ENCODE measurements around the gene SPTBN1.

The SPTBN1 gene

DNA sequence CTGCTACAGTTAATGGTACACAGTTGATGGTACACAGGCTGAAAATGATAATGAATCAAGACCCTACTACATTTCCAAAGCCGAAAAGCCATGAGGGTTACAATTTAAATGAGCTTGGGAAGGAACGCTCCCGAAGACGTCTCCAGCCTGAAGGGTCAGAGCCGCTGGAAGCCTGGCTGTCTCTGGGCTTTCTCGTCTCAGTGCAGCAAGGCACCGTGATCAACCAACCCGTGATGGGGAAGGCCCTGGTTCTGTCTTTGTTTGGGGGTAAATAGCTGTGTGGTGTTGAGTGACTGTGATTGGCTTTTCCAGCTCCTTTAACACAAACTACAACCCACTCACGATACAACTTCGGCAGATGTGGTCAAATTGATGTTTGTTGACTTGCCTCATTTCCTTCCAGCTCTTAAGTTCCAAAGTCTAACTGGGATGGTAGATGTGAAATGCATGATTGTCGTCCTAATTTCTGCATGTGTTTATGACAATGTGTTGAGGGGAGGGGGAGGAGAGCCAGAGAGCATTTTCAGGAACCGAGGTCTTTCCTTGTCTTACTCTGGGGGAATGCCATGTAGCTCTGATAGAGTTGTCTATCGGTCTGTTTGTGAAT is 207.4 kb downstream of the SPTBN1 start:
- DNase-seq, result no peak

DNA sequence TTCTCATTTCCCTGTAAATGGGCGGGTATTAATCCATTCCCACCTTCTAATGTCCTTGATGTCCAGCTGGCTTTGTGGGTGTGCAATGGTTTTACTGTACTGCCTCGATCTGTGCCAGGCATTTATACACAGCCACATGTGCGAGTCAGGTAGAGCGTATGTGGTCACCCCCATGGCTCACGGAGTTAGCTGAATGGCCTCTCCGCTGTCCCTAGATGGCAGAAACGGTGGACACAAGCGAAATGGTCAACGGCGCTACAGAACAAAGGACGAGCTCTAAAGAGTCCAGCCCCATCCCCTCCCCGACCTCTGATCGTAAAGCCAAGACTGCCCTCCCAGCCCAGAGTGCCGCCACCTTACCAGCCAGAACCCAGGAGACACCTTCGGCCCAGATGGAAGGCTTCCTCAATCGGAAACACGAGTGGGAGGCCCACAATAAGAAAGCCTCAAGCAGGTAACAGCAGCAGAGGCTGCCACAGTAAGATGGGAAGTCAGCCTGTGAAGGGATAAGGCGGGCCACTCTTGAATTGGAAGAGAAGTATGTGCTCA is 208.2 kb downstream of the SPTBN1 start:
- DNase-seq, result no peak

DNA sequence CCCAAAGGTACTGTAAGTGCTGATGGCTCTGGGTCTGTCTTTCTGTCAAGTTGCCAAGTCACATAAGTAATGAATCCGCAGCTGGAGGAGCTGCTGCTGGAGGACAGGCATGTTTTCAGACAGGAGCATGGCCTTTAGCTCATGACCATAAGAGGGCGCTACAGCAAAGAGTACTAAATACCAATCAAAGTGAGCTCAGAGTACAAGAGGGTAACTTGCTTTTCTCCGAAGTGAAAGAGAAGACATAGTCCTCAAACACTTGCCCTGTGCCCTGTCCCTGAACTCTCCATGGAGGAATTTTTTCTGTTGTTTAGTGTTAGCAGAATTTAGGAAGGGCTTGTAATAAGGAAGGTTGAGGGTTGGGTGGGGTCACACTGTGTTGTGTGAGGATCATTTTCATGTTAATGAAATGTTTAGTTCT is 209.3 kb downstream of the SPTBN1 start:
- DNase-seq, result no peak

DNA sequence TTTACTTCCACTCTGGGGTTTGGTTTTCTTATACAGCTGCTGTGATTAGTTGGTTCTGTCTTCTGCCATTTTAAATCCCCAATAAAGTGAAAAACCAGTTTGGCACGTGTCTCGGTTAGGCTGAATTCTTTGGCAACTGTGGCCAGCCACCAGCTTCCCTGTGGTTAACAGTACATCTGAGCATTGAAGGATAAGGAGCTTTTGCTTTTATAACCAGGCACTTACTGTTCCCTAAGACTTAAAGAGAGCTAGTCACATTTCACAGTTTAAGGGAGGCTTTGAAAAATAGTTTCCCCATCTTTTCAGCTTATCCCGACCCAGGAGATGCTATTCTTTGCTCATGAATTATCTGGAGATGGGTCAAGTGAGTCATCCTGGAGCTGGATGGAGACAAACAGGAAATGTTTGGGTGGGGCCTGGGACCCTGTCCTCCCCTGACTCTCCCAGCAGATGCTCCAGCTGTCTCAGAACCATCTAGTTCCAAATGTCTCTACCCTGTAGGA is 210.1 kb downstream of the SPTBN1 start:
- DNase-seq, result no peak

DNA sequence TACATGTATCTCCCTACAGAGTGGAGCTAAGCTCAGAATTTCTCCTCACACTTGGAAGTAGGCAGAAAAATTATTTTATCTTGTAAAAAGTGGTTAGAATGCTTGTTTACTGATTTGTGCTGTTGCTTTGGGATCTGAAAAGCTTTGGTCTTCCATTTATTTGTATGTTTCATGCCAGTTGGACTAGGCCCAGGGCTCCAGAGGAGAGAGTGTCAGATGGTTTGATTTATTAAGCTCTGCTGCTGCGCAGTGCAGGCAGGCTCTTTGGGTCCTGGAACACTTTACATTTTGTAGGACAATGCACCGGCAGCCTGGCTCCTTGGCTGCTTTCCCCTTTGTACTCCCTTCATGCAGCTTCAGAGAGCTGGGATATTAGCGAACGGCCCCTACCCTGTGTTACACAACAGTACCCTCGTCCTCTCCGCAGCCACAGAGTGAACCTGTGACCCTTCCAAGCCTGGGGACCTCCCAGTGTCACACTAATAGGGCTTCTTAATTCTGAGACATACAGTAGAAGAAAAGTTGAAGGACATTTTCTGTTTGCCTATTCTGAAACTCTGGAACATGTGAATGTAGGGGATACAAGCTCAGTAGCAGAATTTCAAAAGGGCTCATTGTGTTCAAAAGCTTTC is 210.6 kb downstream of the SPTBN1 start:
- DNase-seq, result no peak

DNA sequence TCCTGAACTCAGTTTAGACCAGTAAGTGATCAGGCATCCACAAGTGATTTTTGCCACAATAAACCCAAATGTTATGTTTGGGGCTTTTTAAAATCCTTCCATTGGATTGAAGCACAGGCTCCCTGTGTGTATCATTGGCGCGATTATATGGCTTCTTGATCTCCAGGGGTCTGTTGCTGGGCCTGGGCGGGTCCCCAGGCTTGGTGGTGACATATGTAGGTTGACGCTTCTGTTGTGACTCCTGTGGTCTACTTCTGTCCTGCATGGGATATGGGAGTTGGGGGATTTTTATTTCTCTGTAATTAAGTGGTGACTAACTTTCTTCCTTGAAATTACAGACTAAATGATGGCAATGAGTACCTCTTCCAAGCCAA is 211.1 kb downstream of the SPTBN1 start:
- no peak for DNase-seq

DNA sequence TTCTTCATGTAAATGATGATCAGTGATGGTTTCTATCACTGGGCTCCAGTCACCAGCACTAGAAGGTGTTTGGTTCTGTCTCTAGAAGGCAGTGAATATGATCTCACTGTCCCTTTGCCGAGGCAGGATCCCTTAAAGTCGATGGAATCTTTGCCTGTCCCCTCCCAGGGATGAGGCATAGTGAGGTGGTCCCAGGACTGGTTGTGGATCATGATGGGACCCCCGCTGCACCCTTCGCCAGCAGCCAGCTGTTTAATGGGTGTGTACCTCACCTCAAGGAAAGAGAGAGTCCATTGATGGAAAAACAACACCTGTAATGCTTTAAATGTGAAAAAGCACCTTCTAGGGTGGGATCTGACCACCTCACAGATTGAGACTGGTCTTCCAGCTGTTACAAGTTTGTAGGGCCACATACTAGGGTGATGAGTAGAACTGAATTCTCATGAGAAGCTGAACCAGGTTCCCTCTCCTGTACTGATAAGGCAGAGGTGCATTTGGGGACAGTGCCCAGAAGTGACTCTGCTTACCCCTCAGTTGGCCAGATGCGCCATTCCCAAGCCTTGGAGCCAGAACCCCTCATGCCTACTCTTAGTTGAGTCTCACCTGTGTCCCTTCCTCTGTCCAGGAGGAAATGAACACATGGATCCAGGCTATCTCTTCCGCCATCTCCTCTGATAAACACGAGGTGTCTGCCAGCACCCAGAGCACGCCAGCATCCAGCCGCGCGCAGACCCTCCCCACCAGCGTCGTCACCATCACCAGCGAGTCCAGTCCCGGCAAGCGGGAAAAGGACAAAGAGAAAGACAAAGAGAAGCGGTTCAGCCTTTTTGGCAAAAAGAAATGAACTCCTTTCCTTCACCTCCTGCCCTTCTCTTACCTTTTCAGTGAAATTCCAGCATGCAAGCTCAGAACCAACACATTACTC is 211.9 kb downstream of the SPTBN1 start:
- DNase-seq, result no peak

DNA sequence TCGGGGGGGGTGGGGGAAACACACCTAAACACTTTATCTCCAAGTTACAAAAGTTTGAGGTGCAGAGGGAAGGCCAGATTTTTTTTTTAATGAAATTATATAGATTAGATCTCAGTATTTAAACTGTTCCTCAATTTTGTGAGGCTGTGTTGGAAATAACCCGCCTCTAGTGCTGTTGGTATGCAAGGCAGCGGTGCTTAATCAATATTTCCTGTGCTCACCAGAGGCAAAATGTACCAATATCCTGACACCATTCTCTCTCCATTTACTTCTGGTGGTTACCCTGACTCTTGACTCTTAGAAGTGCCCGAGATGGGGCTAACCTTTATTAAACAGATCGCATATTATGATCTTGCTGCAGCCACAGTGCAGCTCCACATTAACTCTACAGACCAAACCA is 212.6 kb downstream of the SPTBN1 start:
- no peak for DNase-seq

DNA sequence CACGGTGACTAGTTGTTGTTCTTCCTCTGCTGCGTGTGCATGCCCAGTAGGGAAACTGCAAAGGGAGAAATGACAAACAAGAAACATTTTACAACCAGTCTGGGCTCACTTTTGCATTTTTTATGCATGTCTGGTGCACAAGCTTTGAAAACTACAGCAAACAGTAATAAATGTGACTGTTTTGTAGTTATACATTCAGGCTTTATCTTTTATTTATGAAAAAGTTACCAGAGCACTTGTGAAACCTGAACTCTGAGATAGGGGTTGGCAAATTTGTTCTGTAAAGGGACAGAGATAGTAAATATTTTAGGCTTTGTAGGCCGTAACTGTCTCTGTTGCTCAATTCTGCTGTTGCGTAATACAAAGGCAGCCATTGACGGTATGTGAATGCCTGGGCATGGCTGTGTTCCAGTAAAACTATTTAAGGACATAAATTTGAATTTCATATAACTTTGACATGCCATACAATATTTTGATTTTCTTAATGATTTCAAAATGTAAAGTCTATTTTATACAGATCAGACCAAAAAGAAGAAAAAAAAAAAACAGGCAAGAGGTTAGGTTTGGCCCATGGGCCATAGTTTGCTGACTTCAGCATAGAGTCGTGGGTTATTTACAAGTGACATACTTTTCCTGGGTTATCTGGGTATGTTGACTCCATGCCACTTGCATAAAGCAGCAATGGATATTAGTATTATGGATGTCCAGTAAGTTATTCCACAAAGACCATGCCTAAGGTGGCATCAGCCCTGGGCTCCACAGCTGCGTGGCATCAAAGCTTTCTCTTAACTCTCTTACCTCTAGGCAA is 213.8 kb downstream of the SPTBN1 start:
- DNase-seq, result no peak

DNA sequence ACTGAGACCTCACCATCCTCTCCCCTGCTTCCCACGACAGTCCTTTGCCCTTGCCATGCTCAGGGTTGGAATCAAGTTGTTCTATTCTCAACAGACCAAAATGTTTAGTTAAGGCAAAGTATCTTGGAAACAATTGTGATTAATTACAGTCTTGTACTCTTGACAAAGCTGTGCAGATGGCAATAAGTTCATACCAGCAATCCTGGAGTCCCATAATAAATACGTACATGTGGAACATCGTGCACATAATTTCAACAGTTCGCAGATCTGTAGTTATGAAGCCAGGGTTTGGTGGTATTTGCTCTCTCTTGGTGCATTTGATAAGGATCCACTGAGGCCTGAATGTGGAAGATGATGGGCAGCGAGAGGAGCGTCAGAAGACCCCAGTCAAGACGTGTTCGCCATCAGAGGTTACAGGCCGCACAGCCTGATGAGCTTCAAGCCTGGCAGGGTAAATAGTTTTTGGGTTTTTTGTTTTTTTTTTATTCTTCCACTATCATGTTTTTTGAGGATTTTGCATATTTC is 214.4 kb downstream of the SPTBN1 start:
- no peak for DNase-seq

DNA sequence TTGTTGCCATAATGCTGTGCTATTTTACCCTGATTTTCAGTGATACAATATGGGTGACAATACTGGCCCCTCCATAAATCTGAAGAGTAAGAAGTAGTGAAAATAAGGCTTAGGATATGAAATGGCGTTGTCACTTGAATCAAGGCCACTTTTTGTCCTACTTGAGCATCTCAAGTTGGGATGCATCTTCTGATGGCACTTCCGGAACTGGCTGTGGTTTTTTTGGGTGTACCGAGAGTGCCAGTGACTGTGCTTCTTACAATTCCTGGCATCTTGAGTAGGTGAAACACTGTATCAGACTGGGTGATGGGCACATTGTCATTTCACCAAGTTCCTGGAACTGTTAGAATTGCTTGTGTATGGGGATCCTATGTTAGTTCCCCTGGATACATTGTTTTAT is 214.9 kb downstream of the SPTBN1 start:
- no peak for DNase-seq

DNA sequence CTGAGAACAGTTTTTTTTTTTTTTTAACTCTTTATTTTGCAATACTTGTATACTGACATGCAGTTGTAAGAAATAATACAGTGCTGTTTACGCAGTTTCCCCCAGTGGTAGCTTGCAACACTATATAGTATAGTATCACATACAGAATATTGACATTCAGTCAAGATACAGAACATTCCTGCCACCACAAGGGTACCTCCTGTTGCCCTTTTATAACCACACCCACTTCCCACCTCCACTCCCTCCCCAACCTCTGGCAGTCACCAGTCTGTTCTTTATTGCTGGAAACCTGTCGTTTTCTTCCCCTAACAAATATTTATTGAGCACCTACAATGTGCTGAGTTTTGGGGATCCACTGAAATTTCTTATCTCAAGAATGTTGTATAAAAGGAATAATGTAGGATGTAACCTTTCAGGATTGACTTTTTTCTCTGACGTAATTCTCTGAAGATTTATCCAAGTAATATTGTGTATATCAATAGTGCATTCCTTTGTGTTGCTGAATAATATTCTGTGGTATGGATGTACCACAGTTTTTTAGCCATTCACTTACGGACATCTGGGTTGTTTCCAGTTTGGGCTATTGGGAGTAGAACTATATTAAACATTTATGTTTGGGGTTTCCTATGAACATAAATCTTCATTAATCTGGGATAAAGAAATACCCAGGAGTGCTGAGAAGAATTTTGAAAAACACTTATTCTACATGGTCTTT is 215.9 kb downstream of the SPTBN1 start:
- no peak for DNase-seq

DNA sequence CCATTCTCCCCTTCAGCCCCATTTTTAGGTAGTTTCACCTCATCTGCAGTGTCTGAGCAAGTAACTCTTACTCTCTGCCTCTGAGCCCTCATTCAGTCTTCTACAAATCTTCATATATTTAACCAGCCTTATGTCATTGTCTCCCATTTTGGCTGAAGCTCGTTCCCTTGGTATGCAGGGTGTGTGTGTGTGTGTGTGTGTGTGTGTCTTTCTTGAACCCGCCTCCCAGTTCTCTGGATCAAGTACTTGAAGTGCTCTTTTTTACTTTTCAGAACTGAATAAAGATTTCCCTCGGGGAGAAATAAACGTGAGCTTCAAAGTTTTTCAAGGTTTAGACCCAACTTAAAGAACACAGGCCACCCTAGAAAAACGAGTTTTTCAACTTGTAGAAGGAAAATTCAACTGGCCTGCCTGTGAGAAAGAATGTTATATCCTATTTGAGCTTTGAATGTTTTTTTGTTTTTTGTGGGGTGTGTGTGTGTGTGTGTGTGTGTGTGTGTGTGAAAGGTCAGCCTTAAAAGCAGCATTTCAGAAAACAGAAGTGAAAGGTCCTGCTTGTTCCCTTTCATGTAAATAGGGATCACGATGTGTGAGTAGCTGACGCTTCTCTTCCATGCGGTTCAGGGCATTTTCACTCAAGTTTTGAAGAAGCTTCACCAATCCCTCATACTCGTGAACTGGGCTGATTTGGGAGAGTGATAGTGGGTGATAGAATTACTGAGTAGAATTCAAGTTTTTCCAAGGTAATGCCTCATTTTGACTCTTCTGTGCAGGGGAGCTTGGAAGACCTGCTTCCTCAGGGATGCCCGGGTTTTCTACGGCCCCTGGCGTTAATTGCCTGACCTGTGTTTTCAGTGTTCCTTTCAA is 216.7 kb downstream of the SPTBN1 start:
- no peak for DNase-seq

DNA sequence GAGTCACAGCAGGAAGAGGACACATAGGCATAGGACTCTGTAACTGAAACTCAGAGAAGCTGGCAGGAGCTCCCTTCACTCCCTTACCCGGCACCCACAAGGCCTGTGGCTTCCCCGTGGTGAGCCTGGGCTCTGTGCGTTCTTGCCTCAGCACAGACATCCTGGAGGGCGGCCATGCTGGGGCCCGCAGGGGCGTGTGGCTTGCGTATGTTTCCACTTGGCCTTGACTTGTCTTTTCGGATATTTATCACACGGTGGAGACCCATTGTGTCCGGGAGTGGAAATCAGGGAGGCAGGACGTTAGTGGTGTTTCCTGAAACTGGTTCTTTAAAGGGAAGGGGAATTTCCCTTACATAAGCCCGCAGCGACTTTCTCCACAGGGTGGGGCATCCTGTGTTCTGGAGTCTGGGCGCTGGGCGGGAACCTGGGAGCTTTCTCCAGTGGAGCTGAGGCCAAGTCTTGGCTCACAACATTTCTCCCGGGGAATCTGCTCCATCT is 217.4 kb downstream of the SPTBN1 start:
- no peak for DNase-seq

DNA sequence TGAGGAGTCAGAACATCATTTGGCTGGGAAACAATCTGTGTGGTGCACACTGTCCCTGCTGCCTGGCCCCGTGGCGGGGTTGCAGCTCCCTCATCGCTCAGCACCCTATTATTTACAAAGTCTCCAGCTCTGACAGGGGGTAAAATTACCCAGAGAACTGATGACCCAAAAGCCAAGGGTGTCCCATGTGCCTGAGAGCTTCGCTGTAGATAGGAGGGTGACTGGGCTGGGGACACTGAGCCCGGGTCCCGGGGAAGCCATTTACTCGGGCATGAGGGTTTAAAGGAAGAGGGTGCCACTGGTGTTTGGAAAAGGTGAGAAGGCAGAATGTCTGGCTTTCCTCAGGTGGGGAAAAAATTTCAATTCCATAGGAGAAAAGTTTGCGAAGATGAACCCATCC is 219.2 kb downstream of the SPTBN1 start:
- DNase-seq, result no peak

DNA sequence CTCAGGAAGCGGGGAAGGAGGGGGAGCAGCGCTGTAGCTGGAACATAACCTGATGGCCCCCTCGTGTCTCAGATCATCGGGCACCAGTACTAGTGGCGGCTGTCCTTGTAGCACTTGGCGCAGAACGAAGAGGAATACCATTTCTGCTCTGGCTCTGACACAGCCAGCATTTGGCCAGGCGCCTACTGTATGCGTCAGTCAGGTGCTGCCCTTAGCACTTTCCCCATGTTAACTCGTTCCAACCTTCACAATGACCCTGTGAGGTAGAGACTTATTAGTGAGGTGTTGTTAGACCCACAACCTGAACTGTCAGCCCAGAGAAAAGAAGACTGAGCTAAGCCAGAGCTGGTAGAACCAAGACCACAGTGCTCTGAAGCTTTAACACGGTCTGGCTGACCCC is 219.6 kb downstream of the SPTBN1 start:
- DNase-seq, result no peak

DNA sequence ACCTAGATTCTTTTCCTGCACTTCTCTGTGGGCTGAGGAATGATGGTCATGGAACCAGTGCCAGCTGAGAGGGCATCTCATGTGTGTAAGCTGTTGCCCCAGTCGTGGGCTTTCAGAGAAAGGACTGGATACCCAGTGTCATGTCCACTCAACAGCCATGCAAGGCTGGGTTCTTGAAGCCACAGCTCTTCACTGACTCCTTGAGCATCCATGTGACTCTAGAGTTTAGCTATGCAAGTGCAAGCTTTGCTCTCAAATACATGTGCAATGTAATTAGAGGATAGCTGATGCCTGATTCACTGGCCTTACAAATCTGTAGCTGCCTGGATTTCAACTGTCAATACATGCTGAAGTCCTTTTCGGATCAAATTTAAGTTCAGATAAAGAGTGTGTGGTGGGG is 220.5 kb downstream of the SPTBN1 start:
- no peak for DNase-seq

DNA sequence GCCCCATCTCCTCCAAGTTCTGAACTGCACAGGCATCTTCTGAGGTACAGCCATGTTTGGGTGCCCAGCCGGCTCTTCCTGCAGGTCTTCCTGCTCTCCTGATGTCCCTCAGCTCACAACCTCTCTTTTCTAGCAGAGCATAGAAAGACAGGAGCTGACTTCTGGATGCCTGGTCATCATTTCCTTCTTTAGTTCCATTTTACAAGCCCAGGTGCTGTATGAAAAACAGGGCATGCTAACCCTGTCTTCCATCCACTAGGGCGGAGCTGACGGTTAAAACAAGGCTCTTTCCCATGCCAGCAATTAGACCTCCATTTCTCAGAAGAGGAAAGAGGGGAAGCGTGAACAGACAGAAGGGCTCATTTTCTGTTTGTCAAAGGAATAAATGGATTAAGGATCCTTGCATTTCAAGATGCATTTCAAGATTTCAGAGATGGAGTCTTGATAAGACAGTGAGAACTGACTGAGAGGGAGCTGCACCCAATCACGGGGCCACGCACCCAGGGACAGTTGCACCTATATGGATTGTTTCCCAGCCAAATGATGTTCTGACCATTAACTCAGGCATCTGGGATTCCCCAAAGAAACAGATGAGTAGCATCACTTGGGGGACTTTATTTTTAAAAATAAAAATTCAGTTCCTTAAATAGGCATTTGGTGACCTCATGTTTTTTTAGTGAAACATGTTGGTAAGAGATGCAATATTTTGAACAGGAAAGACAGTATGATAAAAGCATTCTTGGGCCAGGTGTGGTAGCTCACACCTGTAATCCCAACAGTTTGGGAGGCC is 221.5 kb downstream of the SPTBN1 start:
- no peak for DNase-seq

DNA sequence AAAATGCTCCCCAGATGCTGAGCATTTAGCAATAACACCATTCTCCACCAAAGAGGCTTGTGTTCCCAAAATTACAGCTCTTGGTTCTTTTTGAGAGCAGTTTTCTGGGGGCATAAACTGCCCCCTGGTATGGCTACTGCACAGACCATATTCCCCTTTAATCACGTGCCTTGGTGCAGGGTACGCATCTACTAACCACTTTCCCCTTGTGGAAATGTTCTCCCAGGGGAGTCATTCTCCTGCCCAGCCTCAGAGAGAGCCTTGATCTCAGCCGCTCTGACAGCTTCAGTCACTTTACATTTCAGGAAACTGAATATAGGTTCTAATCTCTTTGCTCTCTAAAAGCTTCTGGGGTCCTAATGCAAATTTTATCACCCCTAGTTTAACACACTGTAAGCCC is 222.6 kb downstream of the SPTBN1 start:
- DNase-seq, result no peak
